OCI-LY3 (cell line): ENCODE results near the gene FRAS1.

Experiments used
- CTCF ChIP-seq: fragments of 200-600, 300-600 bp; sonication (generic); IDR thresholded peaks from 2 replicates; pipeline ENCODE4 v1.5.1; 2014; ENCODE audit warnings: antibody characterized with exemption, low read length, low read depth
- EZH2phosphoT487 ChIP-seq: fragments of 200-600 bp; shearing (Covaris generic); IDR thresholded peaks from 2 replicates; pipeline ENCODE4 v1.6.1; 2018; ENCODE audit warnings: antibody characterized with exemption, mixed run types, low read depth

DNA sequence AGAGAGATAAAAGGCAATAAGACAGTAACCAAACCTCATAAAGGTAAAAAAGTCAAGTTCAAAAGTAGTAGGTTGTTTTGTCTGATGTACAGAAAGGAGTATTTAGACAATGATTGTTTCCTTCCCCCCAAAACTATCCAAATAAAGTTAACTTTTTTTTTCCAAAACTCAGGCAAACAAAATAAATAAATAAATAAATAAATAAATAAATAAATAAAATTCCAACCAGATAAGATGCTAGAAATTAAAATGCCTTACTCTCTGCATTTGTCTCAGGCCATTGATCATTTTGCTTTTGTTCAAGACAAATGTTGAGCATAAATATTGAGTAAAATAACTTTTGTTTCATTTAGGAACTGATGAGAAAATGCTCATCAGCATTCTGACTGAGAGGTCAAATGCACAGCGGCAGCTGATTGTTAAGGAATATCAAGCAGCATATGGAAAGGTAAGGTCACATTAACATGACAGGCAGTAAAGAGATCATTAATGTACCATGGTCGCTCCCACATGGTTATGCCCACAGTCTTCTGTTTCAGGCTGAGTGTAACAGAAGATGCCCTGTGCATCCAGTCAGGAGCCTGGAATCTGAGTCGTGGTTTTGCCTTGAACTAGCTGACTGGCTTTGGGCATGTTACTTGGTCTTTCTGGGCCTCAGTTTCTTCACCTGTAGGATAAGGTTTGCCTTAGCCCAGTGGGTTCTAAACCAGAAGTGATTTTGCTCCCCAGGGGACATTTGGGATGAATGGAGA is 521.7 kb downstream of the FRAS1 start:
- no peak for TF ChIP-seq CTCF
- no peak for TF ChIP-seq EZH2phosphoT487
